Endothelial cell of umbilical vein (primary cell): ENCODE measurements around the gene SPTA1. TPM values are rescaled to one million over a fixed set of nuclear protein-coding genes. Genes with fewer than 3 reads are reported as not detected.

Source experiments
- BruUV-seq: library from RNA; stranded (reverse); fragments of 400-500 nt; replicated peaks from 2 replicates; lab custom pipeline; 2021; lab: Mats Ljungman, UMichigan
- CTCF ChIA-PET: fragments of 300-600, 350-600 bp; sonication (Branson Sonifier 250); formaldehyde crosslinking; loops from one replicate; lab custom pipeline; 2021; ENCODE audit warnings: antibody characterized with exemption, inconsistent platforms; lab: Charles Lee
- POLR2A ChIA-PET: fragments of 300-600, 350-600 bp; sonication (Branson Sonifier 250); formaldehyde crosslinking; loops from one replicate; lab custom pipeline; 2021; ENCODE audit warnings: antibody characterized with exemption, inconsistent platforms; lab: Charles Lee
- DNase-seq: peaks from one replicate; pipeline ENCODE4 v3.0.0-alpha.2; 2011; ENCODE audit warnings: low read depth, low spot score
- FAIRE-seq: peaks from 2 replicates; lab custom pipeline; 2011; peaks lifted over from hg19 to GRCh38; lab: Jason Lieb, UNC
- H2AFZ ChIP-seq: 2 replicates; pipeline ENCODE4 v1.6.0; 2012; ENCODE audit warnings: low read depth, low read length, control low read depth, inconsistent platforms
- H3K27ac ChIP-seq: 2 replicates; pipeline ENCODE4 v1.5.1; 2011; ENCODE audit warnings: low read depth, mild to moderate bottlenecking, control low read depth, low read length, moderate library complexity; ENCODE audit not compliant: insufficient read depth
- H3K27me3 ChIP-seq, 2 experiments: 2 replicates each; pipeline versions ENCODE4 v1.6.0 to v1.6.1; 2011; ENCODE audit warnings: low read length in 2 of 2, mixed read lengths in 1 of 2; ENCODE audit not compliant: control insufficient read depth in 2 of 2, insufficient read depth in 2 of 2
- H3K36me3 ChIP-seq, 2 experiments: 2 replicates in 1 of 2; 3 replicates in 1 of 2; pipeline ENCODE4 v1.5.1; 2011; ENCODE audit warnings: low read length in 2 of 2, mild to moderate bottlenecking in 1 of 2, moderate library complexity in 1 of 2; ENCODE audit not compliant: control insufficient read depth in 2 of 2, insufficient read depth in 2 of 2; ENCODE audit errors: extremely low read depth in 1 of 2
- H3K4me1 ChIP-seq: 3 replicates; pipeline ENCODE4 v1.5.1; 2011; ENCODE audit warnings: mild to moderate bottlenecking, low read length; ENCODE audit not compliant: control insufficient read depth, insufficient read depth; ENCODE audit errors: extremely low read depth
- H3K4me2 ChIP-seq: 2 replicates; pipeline ENCODE4 v1.6.1; 2011; ENCODE audit warnings: low read length, control low read depth, mixed read lengths; ENCODE audit not compliant: insufficient read depth
- H3K4me3 ChIP-seq, 3 experiments: fragments of 200-600 bp in 1 of 3; sonication (generic), shearing (Covaris generic) in 1 of 3; replicated peaks in 1 of 3; 2 replicates each; pipeline ENCODE4 v1.5.1; 2011 to 2016; ENCODE audit warnings: control low read depth in 3 of 3, low read length in 3 of 3, mild to moderate bottlenecking in 2 of 3, inconsistent platforms in 1 of 3, low read depth in 1 of 3, moderate library complexity in 1 of 3; ENCODE audit not compliant: insufficient read depth in 1 of 3
- H3K79me2 ChIP-seq: 2 replicates; pipeline ENCODE4 v1.6.0; 2012; ENCODE audit warnings: low read length, inconsistent platforms; ENCODE audit not compliant: control insufficient read depth, insufficient read depth
- H3K9ac ChIP-seq: replicated peaks from 2 replicates; pipeline ENCODE3; 2011; ENCODE audit warnings: low read length, control low read depth; ENCODE audit not compliant: insufficient read depth; ENCODE audit errors: extremely low read depth
- H3K9me1 ChIP-seq: replicated peaks from 3 replicates; pipeline ENCODE4 v1.6.0; 2011; ENCODE audit warnings: mild to moderate bottlenecking, low read length; ENCODE audit not compliant: control insufficient read depth, insufficient read depth; ENCODE audit errors: extremely low read depth
- H3K9me3 ChIP-seq: replicated peaks from 2 replicates; pipeline ENCODE4 v1.5.1; 2012; ENCODE audit warnings: low read length, inconsistent platforms; ENCODE audit not compliant: control insufficient read depth, insufficient read depth
- H4K20me1 ChIP-seq: replicated peaks from 2 replicates; pipeline ENCODE3; 2011; ENCODE audit warnings: mild to moderate bottlenecking, low read length; ENCODE audit not compliant: control insufficient read depth, insufficient read depth; ENCODE audit errors: extremely low read depth
- EZH2 ChIP-seq: IDR thresholded peaks from 2 replicates; pipeline ENCODE4 v1.6.1; 2012; ENCODE audit warnings: borderline replicate concordance, low read depth, mild to moderate bottlenecking, moderate library complexity, low read length, inconsistent platforms; ENCODE audit not compliant: severe bottlenecking
- FOS ChIP-seq: IDR thresholded peaks from 2 replicates; pipeline ENCODE4 v1.6.1; 2011; ENCODE audit warnings: mild to moderate bottlenecking, low read length, moderate library complexity, borderline replicate concordance; ENCODE audit not compliant: insufficient read depth
- GATA2 ChIP-seq: IDR thresholded peaks from 2 replicates; pipeline ENCODE4 v1.7.0; 2011; ENCODE audit warnings: low read depth, mild to moderate bottlenecking, moderate library complexity, mixed read lengths, low read length; ENCODE audit not compliant: insufficient read length, insufficient read depth
- JUN ChIP-seq: IDR thresholded peaks from 2 replicates; pipeline ENCODE4 v1.6.1; 2011; ENCODE audit warnings: borderline replicate concordance, low read depth; ENCODE audit not compliant: insufficient read length, insufficient read depth
- MYC ChIP-seq: IDR thresholded peaks from one replicate; pipeline ENCODE4 v1.6.1; 2011; ENCODE audit warnings: mild to moderate bottlenecking, low read depth, low read length
- POLR2A ChIP-seq: IDR thresholded peaks from 2 replicates; pipeline ENCODE4 v1.6.1; 2012; ENCODE audit warnings: low read depth, mild to moderate bottlenecking, control low read depth, low read length
- POLR2AphosphoS5 ChIP-seq: IDR thresholded peaks from 2 replicates; pipeline ENCODE4 v1.6.1; 2012; ENCODE audit warnings: low read depth, mild to moderate bottlenecking, control low read depth, low read length, moderate library complexity; ENCODE audit not compliant: insufficient read depth
- dilution Hi-C: fragments of 300-500 bp; cut with MboI; formaldehyde crosslinking; loops from one replicate; pipeline ENCODE4 v1.15.0; 2019; ENCODE audit warnings: low sequenced_read_pairs; ENCODE audit not compliant: extremely low pct_ligation_motif_present
- intact Hi-C: fragments of 100-400 bp; cut with micrococcal nuclease; formaldehyde crosslinking; loops from one replicate; pipeline ENCODE4 v1.10.0; 2022
- polyA plus RNA-seq, 4 experiments: library from polyadenylated mRNA; depleted of rRNA in 3 of 4; stranded (reverse) in 3 of 4; unstranded in 1 of 4; fragments of >200 nt; gene quantifications; 2 replicates each; pipeline versions ENCODE4 v1.2.1 to v1.2.3, GENCODE V29; 2011 to 2012; ENCODE audit warnings: missing spikeins in 1 of 4
- total RNA-seq: library from RNA; stranded (reverse); gene quantifications from 2 replicates; pipeline ENCODE4 v1.2.3, GENCODE V29; 2021
- TF ChIP-seq, protein P1 (sequence below): IDR thresholded peaks from 2 replicates; pipeline ENCODE4 v1.6.1; 2011; ENCODE audit not compliant: insufficient read depth, insufficient read length
- TF ChIP-seq, protein P2 (sequence below), 2 donors: IDR thresholded peaks; 1 replicate in 1 of 2; 2 replicates in 1 of 2; pipeline ENCODE4 v1.5.1; 2011; ENCODE audit warnings: low read length in 2 of 2, mild to moderate bottlenecking in 2 of 2, moderate library complexity in 2 of 2, control low read depth in 1 of 2, inconsistent platforms in 1 of 2, low read depth in 1 of 2; ENCODE audit not compliant: insufficient read depth in 1 of 2; ENCODE audit errors: extremely low read depth in 1 of 2

The SPTA1 gene
- total and polyA plus RNA-seq, 2 donors (not counting 3 experiments of a cell fraction or from before 2014, with no cell fraction given), result 0.01 to 0.84 TPM

DNA sequence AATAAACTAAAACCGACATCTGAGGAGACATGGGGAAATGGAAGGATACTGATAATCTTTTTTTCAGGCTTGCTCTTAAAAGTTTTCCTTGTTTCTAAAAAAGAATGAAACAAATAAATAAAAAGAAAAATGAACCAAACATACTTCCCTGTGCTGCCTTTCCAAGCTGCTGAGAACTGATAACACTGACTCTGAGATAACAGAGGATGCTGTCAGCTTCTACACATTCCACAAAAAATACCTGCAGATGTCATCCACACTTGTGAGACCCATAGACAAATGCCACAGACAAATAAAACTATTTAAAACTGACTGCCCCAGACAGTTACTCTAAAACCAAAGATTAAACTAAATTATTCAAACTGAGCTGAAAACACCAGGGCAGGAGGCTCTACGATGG is 46.0 kb upstream of the SPTA1 start:
- H3K9ac ChIP-seq, result no peak overlapping the region
- intact Hi-C loops, result no loop called here
- H2AFZ ChIP-seq, result no peak overlapping the region
- BruUV-seq, result no TSS peak
- dilution Hi-C loops, result no loop called here
- no peak overlapping the region for H3K4me3 ChIP-seq
- CTCF ChIA-PET, result no interaction called here
- H3K36me3 ChIP-seq, result no peaks in the 10 kb centered on the region
- H3K79me2 ChIP-seq, result no peaks in the 10 kb centered on the region
- no peak overlapping the region for H3K27ac ChIP-seq
- no peaks in the 10 kb centered on the region for H3K27me3 ChIP-seq
- no peak for TF ChIP-seq POLR2AphosphoS5
- TF ChIP-seq GATA2, result no peak
- no peak for TF ChIP-seq JUN
- no peak for TF ChIP-seq MYC
- no peak for TF ChIP-seq POLR2A
- TF ChIP-seq FOS, result no peak
- TF ChIP-seq, protein P1, sequence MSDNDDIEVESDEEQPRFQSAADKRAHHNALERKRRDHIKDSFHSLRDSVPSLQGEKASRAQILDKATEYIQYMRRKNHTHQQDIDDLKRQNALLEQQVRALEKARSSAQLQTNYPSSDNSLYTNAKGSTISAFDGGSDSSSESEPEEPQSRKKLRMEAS, result no peak
- TF ChIP-seq, protein P2, sequence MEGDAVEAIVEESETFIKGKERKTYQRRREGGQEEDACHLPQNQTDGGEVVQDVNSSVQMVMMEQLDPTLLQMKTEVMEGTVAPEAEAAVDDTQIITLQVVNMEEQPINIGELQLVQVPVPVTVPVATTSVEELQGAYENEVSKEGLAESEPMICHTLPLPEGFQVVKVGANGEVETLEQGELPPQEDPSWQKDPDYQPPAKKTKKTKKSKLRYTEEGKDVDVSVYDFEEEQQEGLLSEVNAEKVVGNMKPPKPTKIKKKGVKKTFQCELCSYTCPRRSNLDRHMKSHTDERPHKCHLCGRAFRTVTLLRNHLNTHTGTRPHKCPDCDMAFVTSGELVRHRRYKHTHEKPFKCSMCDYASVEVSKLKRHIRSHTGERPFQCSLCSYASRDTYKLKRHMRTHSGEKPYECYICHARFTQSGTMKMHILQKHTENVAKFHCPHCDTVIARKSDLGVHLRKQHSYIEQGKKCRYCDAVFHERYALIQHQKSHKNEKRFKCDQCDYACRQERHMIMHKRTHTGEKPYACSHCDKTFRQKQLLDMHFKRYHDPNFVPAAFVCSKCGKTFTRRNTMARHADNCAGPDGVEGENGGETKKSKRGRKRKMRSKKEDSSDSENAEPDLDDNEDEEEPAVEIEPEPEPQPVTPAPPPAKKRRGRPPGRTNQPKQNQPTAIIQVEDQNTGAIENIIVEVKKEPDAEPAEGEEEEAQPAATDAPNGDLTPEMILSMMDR (IDR thresholded peaks at IDR 0.05; ENCODE audit: extremely low read depth in 1 of 2, insufficient read depth in 1 of 2, low read depth in 1 of 2, low read length in 2 of 2), result no peak
- TF ChIP-seq EZH2, result no peak
- POLR2A ChIA-PET, result no interaction called here
- DNase-seq, result no peak
- no peaks in the 10 kb centered on the region for H3K4me1 ChIP-seq
- no peaks in the 10 kb centered on the region for H3K9me1 ChIP-seq
- H3K9me3 ChIP-seq, result no peaks in the 10 kb centered on the region
- H3K4me2 ChIP-seq, result no peak overlapping the region
- FAIRE-seq, result no peak
- H4K20me1 ChIP-seq, result no peaks in the 10 kb centered on the region
